Fibroblast of pulmonary artery (primary cell): ENCODE data around the gene TNFRSF25.

Experiments
- DNase-seq: peaks from one replicate; pipeline ENCODE4 v3.0.0-alpha.2; 2010; ENCODE audit warnings: low read depth
- H3K4me3 ChIP-seq: replicated peaks from 2 replicates; pipeline ENCODE4 v1.5.1; 2011; ENCODE audit warnings: low read depth, mild to moderate bottlenecking, control low read depth, low read length, moderate library complexity
- CTCF ChIP-seq: IDR thresholded peaks from 2 replicates; pipeline ENCODE4 v1.5.1; 2011; ENCODE audit warnings: mild to moderate bottlenecking, control low read depth, low read length, inconsistent platforms; ENCODE audit errors: missing control alignments

TNFRSF25 gene

GRCh38 chr1:6491966-6492365 lies 26.0 kb upstream of the TNFRSF25 start:
- TF ChIP-seq CTCF: no peak
- no peak for DNase-seq
- no peak overlapping the region for H3K4me3 ChIP-seq

GRCh38 chr1:6491480-6491962 lies 25.5 kb upstream of the TNFRSF25 start, which contains the start of gene PLEKHG5:
Gene PLEKHG5, minus strand, starts transcription at chr1:6491667. Its CDS starts 14,096 bp downstream, at chr1:6477571.
- TF ChIP-seq CTCF: no peak
- DNase-seq: peak; percentile 81
- peak within 1 kb of the TSS; percentile 87 for H3K4me3 ChIP-seq

- TF ChIP-seq CTCF: no peak
- DNase-seq: no peak
- H3K4me3 ChIP-seq: peak overlapping the region; percentile 87
Observed at GRCh38 chr1:6491081-6491449, 25.1 kb upstream of the TNFRSF25 start.

GRCh38 chr1:6490181-6491080 lies 24.5 kb upstream of the TNFRSF25 start:
- DNase-seq: peak; percentile 76
- H3K4me3 ChIP-seq: peak overlapping the region; percentile 87

GRCh38 chr1:6489799-6490180 lies 23.8 kb upstream of the TNFRSF25 start:
- H3K4me3 ChIP-seq: peak overlapping the region; percentile 87
- peak; percentile 78 for DNase-seq
- peak; percentile 83 for TF ChIP-seq CTCF

More at GRCh38 chr1:6490181-6491080, 24.5 kb upstream of the TNFRSF25 start:
- TF ChIP-seq CTCF: no peak

GRCh38 chr1:6489383-6489765 lies 23.4 kb upstream of the TNFRSF25 start:
- TF ChIP-seq CTCF: no peak
- no peak overlapping the region for H3K4me3 ChIP-seq
- no peak for DNase-seq
